HCT116 (cell line): ENCODE measurements around the gene SND1.

Experiments
- EGR1 ChIP-seq: IDR thresholded peaks from 2 replicates; pipeline ENCODE4 v1.6.1; 2012; ENCODE audit warnings: low read depth
- ELF1 ChIP-seq: IDR thresholded peaks from 2 replicates; pipeline ENCODE4 v1.6.1; 2012; ENCODE audit warnings: low read depth, borderline replicate concordance
- EZH2 ChIP-seq: fragments of 200-600 bp; sonication (generic); IDR thresholded peaks from 2 replicates; pipeline ENCODE4 v1.6.1; 2017; ENCODE audit warnings: antibody characterized with exemption, mixed run types
- JUND ChIP-seq: IDR thresholded peaks from 2 replicates; pipeline ENCODE4 v1.6.1; 2012
- POLR2A ChIP-seq: IDR thresholded peaks from 2 replicates; pipeline ENCODE4 v1.7.0; 2011; ENCODE audit warnings: borderline replicate concordance; ENCODE audit not compliant: insufficient read depth, insufficient read length; ENCODE audit errors: extremely low read depth
- POLR2AphosphoS5 ChIP-seq: IDR thresholded peaks from 2 replicates; pipeline ENCODE4 v1.6.1; 2011; ENCODE audit warnings: mild to moderate bottlenecking, low read depth, low read length, moderate library complexity
- RAD21 ChIP-seq: IDR thresholded peaks from 2 replicates; pipeline ENCODE4 v1.6.1; 2012; ENCODE audit warnings: low read depth, mild to moderate bottlenecking
- SP1 ChIP-seq: IDR thresholded peaks from 2 replicates; pipeline ENCODE4 v1.6.1; 2012; ENCODE audit warnings: low read depth
- ZNF274 ChIP-seq: fragments of 200-500 bp; sonication (Bioruptor generic); IDR thresholded peaks from 2 replicates; pipeline ENCODE4 v1.6.1; 2014; ENCODE audit warnings: mild to moderate bottlenecking, low read depth, low read length, inconsistent platforms
- TF ChIP-seq, protein P1 (sequence below), 3 experiments: fragments of 200-600 bp in 1 of 3; sonication (generic) in 1 of 3; IDR thresholded peaks in 2 of 3; conservative IDR thresholded peaks in 1 of 3; 2 replicates each; pipeline ENCODE4 v1.5.1; 2012 to 2017; ENCODE audit warnings: low read depth in 2 of 3, low read length in 2 of 3, antibody characterized with exemption in 1 of 3, borderline replicate concordance in 1 of 3, control low read depth in 1 of 3, mild to moderate bottlenecking in 1 of 3, mixed read lengths in 1 of 3, mixed run types in 1 of 3, moderate library complexity in 1 of 3; ENCODE audit not compliant: insufficient read depth in 1 of 3
- TF ChIP-seq, protein P2 (sequence below): IDR thresholded peaks from 2 replicates; pipeline ENCODE4 v1.6.1; 2012

DNA sequence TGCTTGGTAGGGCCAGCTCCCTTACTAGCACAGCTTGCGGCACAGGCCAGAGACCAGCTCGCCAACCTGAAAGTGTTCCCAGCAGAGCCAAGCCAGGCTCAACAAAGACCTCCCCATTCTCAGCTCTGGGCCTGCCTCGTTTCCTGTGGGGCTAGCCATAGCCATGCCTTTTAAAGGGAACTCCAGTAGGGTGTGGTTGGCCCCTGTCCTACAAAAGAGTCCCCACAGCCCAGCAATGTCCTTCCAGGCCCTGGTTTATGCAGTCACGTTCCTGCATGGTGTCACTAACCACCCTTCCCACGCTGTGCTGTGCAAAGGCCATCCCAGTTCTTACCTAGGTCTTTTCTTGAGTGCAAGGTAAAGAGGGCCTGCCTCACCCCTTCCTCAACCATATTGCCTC is 467.0 kb downstream of the SND1 start:
- TF ChIP-seq, protein P1, sequence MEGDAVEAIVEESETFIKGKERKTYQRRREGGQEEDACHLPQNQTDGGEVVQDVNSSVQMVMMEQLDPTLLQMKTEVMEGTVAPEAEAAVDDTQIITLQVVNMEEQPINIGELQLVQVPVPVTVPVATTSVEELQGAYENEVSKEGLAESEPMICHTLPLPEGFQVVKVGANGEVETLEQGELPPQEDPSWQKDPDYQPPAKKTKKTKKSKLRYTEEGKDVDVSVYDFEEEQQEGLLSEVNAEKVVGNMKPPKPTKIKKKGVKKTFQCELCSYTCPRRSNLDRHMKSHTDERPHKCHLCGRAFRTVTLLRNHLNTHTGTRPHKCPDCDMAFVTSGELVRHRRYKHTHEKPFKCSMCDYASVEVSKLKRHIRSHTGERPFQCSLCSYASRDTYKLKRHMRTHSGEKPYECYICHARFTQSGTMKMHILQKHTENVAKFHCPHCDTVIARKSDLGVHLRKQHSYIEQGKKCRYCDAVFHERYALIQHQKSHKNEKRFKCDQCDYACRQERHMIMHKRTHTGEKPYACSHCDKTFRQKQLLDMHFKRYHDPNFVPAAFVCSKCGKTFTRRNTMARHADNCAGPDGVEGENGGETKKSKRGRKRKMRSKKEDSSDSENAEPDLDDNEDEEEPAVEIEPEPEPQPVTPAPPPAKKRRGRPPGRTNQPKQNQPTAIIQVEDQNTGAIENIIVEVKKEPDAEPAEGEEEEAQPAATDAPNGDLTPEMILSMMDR (IDR thresholded peaks at IDR 0.05 in 2 of 3, conservative IDR thresholded peaks at IDR 0.05 in 1 of 3; ENCODE audit: borderline replicate concordance in 1 of 3, insufficient read depth in 1 of 3, low read depth in 2 of 3, low read length in 2 of 3): no peak
- TF ChIP-seq EGR1 (no peak), EZH2 (no peak), POLR2A (no peak), RAD21 (no peak), SP1 (no peak), POLR2AphosphoS5 (no peak), JUND (no peak), ZNF274 (no peak), ELF1 (no peak)
- TF ChIP-seq, protein P2, sequence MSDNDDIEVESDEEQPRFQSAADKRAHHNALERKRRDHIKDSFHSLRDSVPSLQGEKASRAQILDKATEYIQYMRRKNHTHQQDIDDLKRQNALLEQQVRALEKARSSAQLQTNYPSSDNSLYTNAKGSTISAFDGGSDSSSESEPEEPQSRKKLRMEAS: no peak
